ENCODE data around the gene ATP6V0A1. TPM values are rescaled to one million over a fixed set of nuclear protein-coding genes. Genes with fewer than 3 reads are reported as not detected.

The ATP6V0A1 gene
- total RNA-seq, 2 experiments from 2014 or later, result 5.8 to 7.1 TPM

DNA sequence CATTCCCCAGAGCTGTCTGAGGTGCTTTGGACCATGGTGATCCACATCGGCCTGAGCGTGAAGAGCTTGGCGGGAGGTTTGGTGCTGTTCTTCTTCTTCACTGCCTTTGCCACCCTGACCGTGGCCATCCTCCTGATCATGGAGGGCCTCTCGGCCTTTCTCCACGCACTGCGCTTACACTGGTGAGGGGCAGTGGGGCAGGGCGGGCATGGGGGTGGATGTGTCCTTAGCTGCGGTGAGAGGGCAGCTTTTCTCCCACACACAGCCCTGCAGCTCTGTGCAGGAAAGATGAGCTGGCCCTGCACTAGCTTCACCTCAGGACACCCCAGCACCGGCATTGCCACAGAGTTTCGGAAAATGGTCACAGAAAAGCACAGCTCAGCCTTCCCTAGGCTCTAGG, 55.6 kb downstream of the ATP6V0A1 start:
- Mint-ChIP-seq H3K4me3 (no peak overlapping the region), H3K27me3 (no peaks in the 10 kb centered on the region), H3K27ac (no peak overlapping the region), H3K36me3 (ENCODE audit: low read depth) (no peaks in the 10 kb centered on the region), H3K9me3 (no peaks in the 10 kb centered on the region), H3K4me1 (ENCODE audit: low read depth) (no peaks in the 10 kb centered on the region)
- TF ChIP-seq, protein P1, sequence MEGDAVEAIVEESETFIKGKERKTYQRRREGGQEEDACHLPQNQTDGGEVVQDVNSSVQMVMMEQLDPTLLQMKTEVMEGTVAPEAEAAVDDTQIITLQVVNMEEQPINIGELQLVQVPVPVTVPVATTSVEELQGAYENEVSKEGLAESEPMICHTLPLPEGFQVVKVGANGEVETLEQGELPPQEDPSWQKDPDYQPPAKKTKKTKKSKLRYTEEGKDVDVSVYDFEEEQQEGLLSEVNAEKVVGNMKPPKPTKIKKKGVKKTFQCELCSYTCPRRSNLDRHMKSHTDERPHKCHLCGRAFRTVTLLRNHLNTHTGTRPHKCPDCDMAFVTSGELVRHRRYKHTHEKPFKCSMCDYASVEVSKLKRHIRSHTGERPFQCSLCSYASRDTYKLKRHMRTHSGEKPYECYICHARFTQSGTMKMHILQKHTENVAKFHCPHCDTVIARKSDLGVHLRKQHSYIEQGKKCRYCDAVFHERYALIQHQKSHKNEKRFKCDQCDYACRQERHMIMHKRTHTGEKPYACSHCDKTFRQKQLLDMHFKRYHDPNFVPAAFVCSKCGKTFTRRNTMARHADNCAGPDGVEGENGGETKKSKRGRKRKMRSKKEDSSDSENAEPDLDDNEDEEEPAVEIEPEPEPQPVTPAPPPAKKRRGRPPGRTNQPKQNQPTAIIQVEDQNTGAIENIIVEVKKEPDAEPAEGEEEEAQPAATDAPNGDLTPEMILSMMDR (IDR thresholded peaks at IDR 0.05), result no peak
- CTCF ChIA-PET, result interaction anchor here (1.0 to 1.9 kb wide), 7 partner anchors 13 to 107 kb away, joined by 3 to 8 read pairs (median 4); no protein-coding TSS in a partner anchor
- intact Hi-C loops (cut with micrococcal nuclease), result no loop called here
- POLR2A ChIA-PET, result no interaction called here
- no peak for DNase-seq
- ATAC-seq, result no peak

DNA sequence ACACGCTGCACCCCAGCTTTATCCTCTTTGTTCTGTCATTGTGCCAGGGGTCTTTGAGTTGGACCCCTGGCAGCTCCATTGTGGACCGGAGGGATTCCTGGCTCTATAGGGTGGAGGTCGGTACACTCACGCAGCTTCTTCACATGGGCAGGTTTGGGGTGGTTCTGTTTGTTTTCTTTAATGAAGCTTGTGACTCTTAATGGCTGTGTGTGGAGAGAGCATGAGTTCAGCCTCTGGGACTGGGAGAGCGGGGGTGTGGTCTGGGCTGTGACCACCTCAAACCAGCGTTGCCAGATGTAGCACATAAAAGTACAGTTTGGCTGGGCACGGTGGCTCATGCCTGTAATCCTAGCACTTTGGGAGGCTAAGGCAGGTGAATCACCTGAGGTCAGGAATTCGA, 56.2 kb downstream of the ATP6V0A1 start:
- POLR2A ChIA-PET, result no interaction called here

DNA sequence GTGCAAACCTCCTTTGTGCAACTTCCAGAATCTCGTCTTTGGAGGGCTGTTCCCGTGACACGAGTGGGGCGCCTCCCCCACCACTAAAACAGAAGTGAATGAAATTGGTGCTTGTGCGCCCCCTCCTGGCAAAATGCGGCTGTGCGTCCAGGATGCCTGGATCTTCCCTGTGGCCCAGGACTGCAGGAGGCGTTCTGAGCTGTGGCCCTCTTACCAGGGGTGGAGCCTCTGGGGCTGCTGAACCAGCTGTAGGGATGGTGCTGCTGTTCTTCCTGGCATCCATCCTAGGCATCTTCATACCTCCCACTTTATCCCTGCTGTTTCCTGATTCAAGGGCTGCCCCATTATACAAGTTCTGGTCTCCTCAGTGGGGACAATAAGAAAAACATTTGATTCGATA, 58.8 kb downstream of the ATP6V0A1 start:
- Mint-ChIP-seq H3K4me1 (ENCODE audit: low read depth) (no peaks in the 10 kb centered on the region), H3K27ac (no peak overlapping the region), H3K4me3 (no peak overlapping the region), H3K27me3 (no peaks in the 10 kb centered on the region), H3K36me3 (ENCODE audit: low read depth) (no peaks in the 10 kb centered on the region), H3K9me3 (no peaks in the 10 kb centered on the region)
- ATAC-seq (peak; percentile 84), DNase-seq (peak; percentile 90)
- TF ChIP-seq, protein P1 (IDR thresholded peaks at IDR 0.05), result peak; percentile 97
- ChIA-PET POLR2A (no interaction called here), CTCF (interaction anchor here (0.5 to 4.5 kb wide), 42 partner anchors 10 to 406 kb away, joined by 3 to 34 read pairs (median 4); partner anchors contain the start of genes CAVIN1, DHX58, GHDC and NAGLU)
- intact Hi-C loops (cut with micrococcal nuclease), result loop anchor here (2.0 kb wide), 1 partner anchor 79 kb away; no protein-coding TSS in a partner anchor

More for the DNA sequence above, 56.2 kb downstream of the ATP6V0A1 start:
- Mint-ChIP-seq H3K4me3 (no peak overlapping the region), H3K4me1 (ENCODE audit: low read depth) (no peaks in the 10 kb centered on the region), H3K27me3 (no peaks in the 10 kb centered on the region), H3K36me3 (ENCODE audit: low read depth) (no peaks in the 10 kb centered on the region), H3K9me3 (no peaks in the 10 kb centered on the region), H3K27ac (no peak overlapping the region)
- no peak for DNase-seq
- CTCF ChIA-PET, result interaction anchor here (0.7 to 1.9 kb wide), 7 partner anchors 13 to 108 kb away, joined by 3 to 8 read pairs (median 4); no protein-coding TSS in a partner anchor
- intact Hi-C loops (cut with micrococcal nuclease), result no loop called here
- ATAC-seq, result no peak
- TF ChIP-seq, protein P1 (IDR thresholded peaks at IDR 0.05), result no peak

DNA sequence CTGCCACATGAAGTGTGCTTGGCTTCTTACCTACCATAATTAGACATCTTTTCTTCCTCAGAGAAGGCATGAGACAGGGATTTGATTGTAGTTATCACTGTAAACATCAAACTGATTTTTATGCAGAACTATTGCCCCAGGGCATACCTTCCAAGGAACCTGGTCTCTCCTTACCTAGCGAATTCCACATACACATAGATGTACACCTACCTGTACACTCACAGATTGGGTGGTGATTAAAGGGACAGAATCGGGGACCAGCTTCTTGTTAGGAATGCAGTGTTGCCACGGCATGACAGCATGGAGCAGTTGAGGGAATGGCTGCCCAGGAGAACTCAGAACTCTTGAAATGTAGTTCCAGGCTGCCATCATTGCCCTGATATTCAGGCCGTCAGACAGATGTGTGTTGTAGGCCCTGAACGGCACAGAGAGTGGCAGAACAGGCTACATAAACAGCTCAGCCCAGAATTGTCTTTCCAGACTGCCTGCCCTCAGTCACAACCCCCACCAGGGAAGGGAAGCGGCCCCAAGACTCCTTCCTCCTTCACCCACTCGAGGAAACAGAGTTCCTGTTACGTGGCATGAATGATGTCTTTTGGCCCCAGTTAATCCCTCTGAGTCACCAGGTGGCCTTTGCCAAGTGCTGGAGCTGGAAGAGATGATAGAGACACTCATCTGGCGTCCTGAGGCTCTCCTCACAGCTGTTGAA, 59.5 kb downstream of the ATP6V0A1 start:
- intact Hi-C loops (cut with micrococcal nuclease), result no loop called here
- DNase-seq (no peak), ATAC-seq (no peak)
- no peaks in the 10 kb centered on the region for H3K4me1 Mint-ChIP-seq (ENCODE audit: low read depth)
- no peaks in the 10 kb centered on the region for H3K36me3 Mint-ChIP-seq (ENCODE audit: low read depth)
- H3K4me3 Mint-ChIP-seq, result no peak overlapping the region
- TF ChIP-seq, protein P1 (IDR thresholded peaks at IDR 0.05), result no peak
- H3K9me3 Mint-ChIP-seq, result no peaks in the 10 kb centered on the region
- no peak overlapping the region for H3K27ac Mint-ChIP-seq
- H3K27me3 Mint-ChIP-seq, result no peaks in the 10 kb centered on the region
- CTCF ChIA-PET, result interaction anchor here (0.5 to 4.5 kb wide), 42 partner anchors 9 to 386 kb away, joined by 3 to 34 read pairs (median 4); partner anchors contain the start of genes CAVIN1, GHDC, NAGLU and STAT3
- POLR2A ChIA-PET, result interaction anchor here (1.3 kb wide), 1 partner anchor 206 kb away, joined by 5 read pairs; no protein-coding TSS in a partner anchor

All from activated CD8-positive, alpha-beta T cell treated with anti-CD3 and anti-CD28 coated beads for 36 hours (primary cell).